HepG2 (cell line): ENCODE measurements around the gene KCNK18. TPM values are rescaled to one million over a fixed set of nuclear protein-coding genes. Genes with fewer than 3 reads are reported as not detected.

Experiments used
- ATAC-seq: fragments of 200-7000 bp; cut with Tn5 transposase; 3 replicates; pipeline ENCODE4 v1.9.1; 2020; ENCODE audit warnings: mild to moderate bottlenecking, moderate library complexity
- BruUV-seq: library from RNA; stranded (reverse); fragments of 400-500 nt; replicated peaks from 2 replicates; lab custom pipeline; 2021; lab: Mats Ljungman, UMichigan
- CTCF ChIA-PET: fragments of 300-600 bp; formaldehyde crosslinking; extraction: SDS; loops from one replicate; lab custom pipeline; 2021; ENCODE audit warnings: low total read pairs, inconsistent platforms, low intra/inter-chr PET ratio; lab: Yijun Ruan, JAX
- POLR2A ChIA-PET: fragments of 350-600 bp; sonication (Branson Sonifier 250); formaldehyde crosslinking; loops from one replicate; lab custom pipeline; 2020; ENCODE audit warnings: antibody characterized with exemption, inconsistent platforms; lab: Yijun Ruan, JAX
- DNase-seq: peaks from one replicate; pipeline ENCODE4 v3.0.0-alpha.2; 2015; ENCODE audit warnings: low spot score
- FAIRE-seq: peaks from 3 replicates; lab custom pipeline; 2011; peaks lifted over from hg19 to GRCh38; lab: Jason Lieb, UNC
- H2AFZ ChIP-seq: one replicate; pipeline ENCODE4 v1.6.1; 2011; ENCODE audit warnings: low read length, inconsistent platforms
- H3K27ac ChIP-seq: fragments of 300-600 bp; 3 replicates; pipeline ENCODE4 v1.8.0; 2011; ENCODE audit warnings: mixed run types, mild to moderate bottlenecking, mixed read lengths, low read length, inconsistent platforms; ENCODE audit not compliant: insufficient read depth; ENCODE audit errors: extremely low read length
- H3K27me3 ChIP-seq, 2 experiments: fragments of 200-600 bp in 1 of 2; 2 replicates in 1 of 2; 3 replicates in 1 of 2; pipeline versions ENCODE4 v1.6.0 to v1.8.0; 2011; ENCODE audit warnings: low read length in 2 of 2, mild to moderate bottlenecking in 2 of 2, moderate library complexity in 2 of 2, inconsistent platforms in 1 of 2; ENCODE audit not compliant: insufficient read depth in 2 of 2, control insufficient read depth in 1 of 2
- H3K36me3 ChIP-seq, 2 experiments: fragments of 200-600 bp in 1 of 2; replicated peaks in 1 of 2; 2 replicates in 1 of 2; 3 replicates in 1 of 2; pipeline versions ENCODE4 v1.5.1 to v1.8.0; 2011; ENCODE audit warnings: low read length in 2 of 2, inconsistent platforms in 1 of 2; ENCODE audit not compliant: insufficient read depth in 2 of 2, control insufficient read depth in 1 of 2
- H3K4me1 ChIP-seq: 2 replicates; pipeline ENCODE4 v1.5.1; 2012; ENCODE audit warnings: low read length, inconsistent platforms; ENCODE audit not compliant: insufficient read depth
- H3K4me2 ChIP-seq: 2 replicates; pipeline ENCODE4 v1.6.0; 2011; ENCODE audit warnings: low read depth, low read length, inconsistent platforms
- H3K4me3 ChIP-seq, 3 experiments: fragments of 200-600 bp in 1 of 3; sonication (generic), shearing (Covaris generic) in 1 of 3; replicated peaks in 1 of 3; 2 replicates each; pipeline ENCODE4 v1.5.1; 2011 to 2016; ENCODE audit warnings: low read length in 3 of 3, inconsistent platforms in 2 of 3, low read depth in 2 of 3, mild to moderate bottlenecking in 2 of 3, control low read depth in 1 of 3, mixed read lengths in 1 of 3; ENCODE audit not compliant: insufficient read depth in 1 of 3
- H3K79me2 ChIP-seq: one replicate; pipeline ENCODE4 v1.6.1; 2011; ENCODE audit warnings: low read length, inconsistent platforms; ENCODE audit not compliant: insufficient read depth
- H3K9ac ChIP-seq: 2 replicates; pipeline ENCODE4 v1.6.0; 2011; ENCODE audit warnings: mild to moderate bottlenecking, low read depth, low read length, inconsistent platforms; ENCODE audit not compliant: insufficient read depth
- H3K9me3 ChIP-seq: 2 replicates; pipeline ENCODE4 v1.5.1; 2012; ENCODE audit warnings: mild to moderate bottlenecking, low read length
- H4K20me1 ChIP-seq: 2 replicates; pipeline ENCODE4 v1.6.0; 2011; ENCODE audit warnings: inconsistent platforms, mild to moderate bottlenecking, low read length, moderate library complexity; ENCODE audit not compliant: insufficient read depth
- EHMT2 ChIP-seq: fragments of 200-600 bp; sonication (generic); IDR thresholded peaks from 2 replicates; pipeline ENCODE4 v1.7.0; 2017; ENCODE audit warnings: antibody characterized with exemption, low read depth, low read length, borderline replicate concordance
- IKZF4 ChIP-seq: sonication (generic); formaldehyde crosslinking; IDR thresholded peaks from 2 replicates; pipeline ENCODE4 v1.5.1; 2020; ENCODE audit warnings: borderline replicate concordance, mild to moderate bottlenecking, low read depth, missing genetic modification reagents; ENCODE audit errors: not compliant biosample characterization
- IRF2 ChIP-seq: IDR thresholded peaks from 2 replicates; pipeline ENCODE4 v1.6.1; 2018; ENCODE audit warnings: missing genetic modification reagents, missing compliant biosample characterization
- ZBTB21 ChIP-seq: sonication (generic); formaldehyde crosslinking; IDR thresholded peaks from 2 replicates; pipeline ENCODE4 v1.4.0; 2020; ENCODE audit warnings: missing genetic modification reagents
- ZNF713 ChIP-seq: sonication (generic); formaldehyde crosslinking; IDR thresholded peaks from 2 replicates; pipeline ENCODE4 v1.4.0; 2020; ENCODE audit warnings: mild to moderate bottlenecking, missing genetic modification reagents
- WGBS: methylation state at CpG from one replicate; pipeline ENCODE4 v1.1.6; 2017; ENCODE audit warnings: low lambda C conversion rate; 5-methylcytosine and 5-hydroxymethylcytosine counted together
- in situ Hi-C: cut with HindIII; loops from 2 replicates; pipeline ENCODE4 v1.10.0; 2017; ENCODE audit warnings: low pct_unique_long_range_greater_than_20kb; ENCODE audit not compliant: extremely low pct_ligation_motif_present
- intact Hi-C: fragments of 100-400 bp; cut with micrococcal nuclease; formaldehyde crosslinking; loops from one replicate; pipeline ENCODE4 v1.10.0; 2022; ENCODE audit not compliant: unreplicated experiment
- polyA plus RNA-seq, 8 experiments: library from polyadenylated mRNA; depleted of rRNA in 3 of 8; stranded (reverse) in 7 of 8; unstranded in 1 of 8; fragments of >200 nt; fragmentation: Illumina TruSeq in 4 of 8; extraction: Trizol in 4 of 8; gene quantifications; 2 replicates each; pipeline versions ENCODE4 v1.2.1 to v1.2.3, GENCODE V29; 2011 to 2016; ENCODE audit warnings: low read depth in 4 of 8, missing spikeins in 1 of 8, mixed read lengths in 1 of 8; ENCODE audit not compliant: insufficient read depth in 1 of 8
- total RNA-seq, 5 experiments: library from RNA; depleted of rRNA; stranded (reverse); fragments of >200 nt; fragmentation: Illumina TruSeq; extraction: Trizol; gene quantifications; 2 replicates each; pipeline ENCODE4 v1.2.3, GENCODE V29; 2016; ENCODE audit warnings: low read depth in 1 of 5
- TF ChIP-seq, protein P1 (sequence below): sonication (generic); formaldehyde crosslinking; IDR thresholded peaks from 2 replicates; pipeline ENCODE4 v1.4.0; 2020; ENCODE audit warnings: missing genetic modification reagents
- TF ChIP-seq, protein P2 (sequence below): IDR thresholded peaks from 2 replicates; pipeline ENCODE4 v1.6.1; 2016; ENCODE audit warnings: low read depth, missing genetic modification reagents, missing compliant biosample characterization

The KCNK18 gene
- total and polyA plus RNA-seq, 2 of the 13 experiments (the other 11 are each of a cell fraction or from before 2014, with no cell fraction given), result not detected

DNA sequence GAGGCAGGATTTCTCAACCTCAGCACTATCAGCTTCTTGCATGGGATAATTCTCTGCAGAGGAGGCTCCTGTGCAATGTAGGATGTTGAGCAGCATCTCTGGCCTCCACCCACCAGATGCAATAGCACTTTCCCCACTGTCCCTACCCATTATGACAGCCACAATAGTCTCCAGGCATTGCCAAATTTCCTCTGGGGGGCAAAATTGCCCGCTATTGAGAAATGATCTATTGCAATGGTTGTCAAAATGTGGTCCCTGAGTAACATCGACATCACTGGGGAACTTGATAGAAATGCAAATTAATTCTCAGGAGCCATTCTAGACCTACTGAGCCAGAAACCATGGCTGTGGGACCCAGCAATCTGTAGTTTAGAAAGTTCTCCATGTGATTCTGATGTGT, 7.0 kb downstream of the KCNK18 start:
- intact Hi-C loops (no loop called here), in situ Hi-C loops (no loop called here)
- Histone ChIP-seq H2AFZ (no peak overlapping the region), H3K9me3 (no peaks in the 10 kb centered on the region), H3K27ac (no peak overlapping the region), H3K4me1 (no peaks in the 10 kb centered on the region), H4K20me1 (no peaks in the 10 kb centered on the region), H3K36me3 (no peaks in the 10 kb centered on the region), H3K79me2 (no peaks in the 10 kb centered on the region), H3K9ac (no peak overlapping the region), H3K27me3 (no peaks in the 10 kb centered on the region; a peak in 3 of 5 replicates), H3K4me3 (no peak overlapping the region), H3K4me2 (no peak overlapping the region)
- POLR2A ChIA-PET, result no interaction called here
- TF ChIP-seq, protein P1, sequence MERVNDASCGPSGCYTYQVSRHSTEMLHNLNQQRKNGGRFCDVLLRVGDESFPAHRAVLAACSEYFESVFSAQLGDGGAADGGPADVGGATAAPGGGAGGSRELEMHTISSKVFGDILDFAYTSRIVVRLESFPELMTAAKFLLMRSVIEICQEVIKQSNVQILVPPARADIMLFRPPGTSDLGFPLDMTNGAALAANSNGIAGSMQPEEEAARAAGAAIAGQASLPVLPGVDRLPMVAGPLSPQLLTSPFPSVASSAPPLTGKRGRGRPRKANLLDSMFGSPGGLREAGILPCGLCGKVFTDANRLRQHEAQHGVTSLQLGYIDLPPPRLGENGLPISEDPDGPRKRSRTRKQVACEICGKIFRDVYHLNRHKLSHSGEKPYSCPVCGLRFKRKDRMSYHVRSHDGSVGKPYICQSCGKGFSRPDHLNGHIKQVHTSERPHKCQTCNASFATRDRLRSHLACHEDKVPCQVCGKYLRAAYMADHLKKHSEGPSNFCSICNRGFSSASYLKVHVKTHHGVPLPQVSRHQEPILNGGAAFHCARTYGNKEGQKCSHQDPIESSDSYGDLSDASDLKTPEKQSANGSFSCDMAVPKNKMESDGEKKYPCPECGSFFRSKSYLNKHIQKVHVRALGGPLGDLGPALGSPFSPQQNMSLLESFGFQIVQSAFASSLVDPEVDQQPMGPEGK (CRISPR knock-in tag), result no peak
- TF ChIP-seq, protein P2, sequence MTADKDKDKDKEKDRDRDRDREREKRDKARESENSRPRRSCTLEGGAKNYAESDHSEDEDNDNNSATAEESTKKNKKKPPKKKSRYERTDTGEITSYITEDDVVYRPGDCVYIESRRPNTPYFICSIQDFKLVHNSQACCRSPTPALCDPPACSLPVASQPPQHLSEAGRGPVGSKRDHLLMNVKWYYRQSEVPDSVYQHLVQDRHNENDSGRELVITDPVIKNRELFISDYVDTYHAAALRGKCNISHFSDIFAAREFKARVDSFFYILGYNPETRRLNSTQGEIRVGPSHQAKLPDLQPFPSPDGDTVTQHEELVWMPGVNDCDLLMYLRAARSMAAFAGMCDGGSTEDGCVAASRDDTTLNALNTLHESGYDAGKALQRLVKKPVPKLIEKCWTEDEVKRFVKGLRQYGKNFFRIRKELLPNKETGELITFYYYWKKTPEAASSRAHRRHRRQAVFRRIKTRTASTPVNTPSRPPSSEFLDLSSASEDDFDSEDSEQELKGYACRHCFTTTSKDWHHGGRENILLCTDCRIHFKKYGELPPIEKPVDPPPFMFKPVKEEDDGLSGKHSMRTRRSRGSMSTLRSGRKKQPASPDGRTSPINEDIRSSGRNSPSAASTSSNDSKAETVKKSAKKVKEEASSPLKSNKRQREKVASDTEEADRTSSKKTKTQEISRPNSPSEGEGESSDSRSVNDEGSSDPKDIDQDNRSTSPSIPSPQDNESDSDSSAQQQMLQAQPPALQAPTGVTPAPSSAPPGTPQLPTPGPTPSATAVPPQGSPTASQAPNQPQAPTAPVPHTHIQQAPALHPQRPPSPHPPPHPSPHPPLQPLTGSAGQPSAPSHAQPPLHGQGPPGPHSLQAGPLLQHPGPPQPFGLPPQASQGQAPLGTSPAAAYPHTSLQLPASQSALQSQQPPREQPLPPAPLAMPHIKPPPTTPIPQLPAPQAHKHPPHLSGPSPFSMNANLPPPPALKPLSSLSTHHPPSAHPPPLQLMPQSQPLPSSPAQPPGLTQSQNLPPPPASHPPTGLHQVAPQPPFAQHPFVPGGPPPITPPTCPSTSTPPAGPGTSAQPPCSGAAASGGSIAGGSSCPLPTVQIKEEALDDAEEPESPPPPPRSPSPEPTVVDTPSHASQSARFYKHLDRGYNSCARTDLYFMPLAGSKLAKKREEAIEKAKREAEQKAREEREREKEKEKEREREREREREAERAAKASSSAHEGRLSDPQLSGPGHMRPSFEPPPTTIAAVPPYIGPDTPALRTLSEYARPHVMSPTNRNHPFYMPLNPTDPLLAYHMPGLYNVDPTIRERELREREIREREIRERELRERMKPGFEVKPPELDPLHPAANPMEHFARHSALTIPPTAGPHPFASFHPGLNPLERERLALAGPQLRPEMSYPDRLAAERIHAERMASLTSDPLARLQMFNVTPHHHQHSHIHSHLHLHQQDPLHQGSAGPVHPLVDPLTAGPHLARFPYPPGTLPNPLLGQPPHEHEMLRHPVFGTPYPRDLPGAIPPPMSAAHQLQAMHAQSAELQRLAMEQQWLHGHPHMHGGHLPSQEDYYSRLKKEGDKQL, result no peak
- TF ChIP-seq IKZF4 (CRISPR knock-in tag) (no peak), ZNF713 (CRISPR knock-in tag) (no peak), ZBTB21 (CRISPR knock-in tag) (no peak), EHMT2 (no peak), IRF2 (CRISPR knock-in tag) (no peak)
- BruUV-seq, result no TSS peak
- FAIRE-seq (no peak), ATAC-seq (no peak), DNase-seq (no peak)
- 40% methylated on average over 2 of the region's 2 CpGs for WGBS
- CTCF ChIA-PET, result no interaction called here
